GM12878 (cell line): ENCODE measurements around the gene FBXL15. TPM values are rescaled to one million over a fixed set of nuclear protein-coding genes. Genes with fewer than 3 reads are reported as not detected.

Source experiments
- ATAC-seq: fragments of 200-7000 bp; cut with Tn5 transposase; 3 replicates; pipeline ENCODE4 v1.9.1; 2020; ENCODE audit warnings: mild to moderate bottlenecking, moderate library complexity
- BruUV-seq: library from RNA; stranded (reverse); fragments of 400-500 nt; replicated peaks from 2 replicates; lab custom pipeline; 2021; lab: Mats Ljungman, UMichigan
- CTCF ChIA-PET: fragments of 300-600 bp; sonication (Branson Sonifier 250); formaldehyde crosslinking; extraction: SDS; loops from one replicate; lab custom pipeline; 2021; ENCODE audit warnings: inconsistent platforms; lab: Yijun Ruan, JAX
- POLR2A ChIA-PET: fragments of 350-600 bp; formaldehyde crosslinking; extraction: SDS; loops from one replicate; lab custom pipeline; 2021; ENCODE audit warnings: inconsistent platforms; lab: Charles Lee
- RAD21 ChIA-PET: fragments of 300-600 bp; sonication (Branson Sonifier 250); formaldehyde crosslinking; loops from one replicate; lab custom pipeline; 2023; ENCODE audit warnings: antibody characterized with exemption; ENCODE audit not compliant: unreplicated experiment; lab: Charles Lee
- SMC1A ChIA-PET: fragments of 300-600 bp; sonication (Branson Sonifier 250); formaldehyde crosslinking; loops from one replicate; lab custom pipeline; 2023; ENCODE audit not compliant: unreplicated experiment, uncharacterized antibody; lab: Charles Lee
- DNase-seq: peaks from one replicate; pipeline ENCODE4 v3.0.0-alpha.2; 2011; ENCODE audit warnings: low read depth, low spot score
- FAIRE-seq: peaks from 3 replicates; lab custom pipeline; 2011; peaks lifted over from hg19 to GRCh38; lab: Jason Lieb, UNC
- H2AFZ ChIP-seq: 2 replicates; pipeline ENCODE4 v1.6.0; 2011; ENCODE audit warnings: low read depth, low read length, control low read depth; ENCODE audit not compliant: control insufficient read depth
- H3K27ac ChIP-seq: 2 replicates; pipeline ENCODE4 v1.5.1; 2011; ENCODE audit warnings: control low read depth; ENCODE audit not compliant: control insufficient read depth, insufficient read depth
- H3K27me3 ChIP-seq, 2 experiments: replicated peaks in 1 of 2; 2 replicates each; pipeline versions ENCODE4 v1.6.0 to v1.6.1; 2011; ENCODE audit warnings: low read length in 1 of 2; ENCODE audit not compliant: control insufficient read depth in 2 of 2, insufficient read depth in 2 of 2
- H3K36me3 ChIP-seq, 2 experiments: 2 replicates each; pipeline ENCODE4 v1.5.1; 2011; ENCODE audit warnings: low read length in 1 of 2; ENCODE audit not compliant: control insufficient read depth in 2 of 2, insufficient read depth in 2 of 2
- H3K4me1 ChIP-seq: 2 replicates; pipeline ENCODE4 v1.6.1; 2011; ENCODE audit warnings: mild to moderate bottlenecking, low read length, moderate library complexity, mixed read lengths; ENCODE audit not compliant: control insufficient read depth, insufficient read depth
- H3K4me2 ChIP-seq: 2 replicates; pipeline ENCODE4 v1.6.0; 2011; ENCODE audit warnings: control low read depth; ENCODE audit not compliant: control insufficient read depth, insufficient read depth
- H3K4me3 ChIP-seq: fragments of 200-600 bp; sonication (generic); 2 replicates; pipeline ENCODE4 v1.5.1; 2016
- H3K79me2 ChIP-seq: 2 replicates; pipeline ENCODE4 v1.6.0; 2011; ENCODE audit warnings: low read length; ENCODE audit not compliant: control insufficient read depth, insufficient read depth
- H3K9ac ChIP-seq: 2 replicates; pipeline ENCODE4 v1.8.0; 2011; ENCODE audit warnings: low read length, control low read depth, mixed read lengths; ENCODE audit not compliant: control insufficient read depth, insufficient read depth
- H3K9me3 ChIP-seq: replicated peaks from 3 replicates; pipeline ENCODE4 v1.5.1; 2011; ENCODE audit warnings: mild to moderate bottlenecking, low read length; ENCODE audit not compliant: control insufficient read depth, insufficient read depth
- H4K20me1 ChIP-seq: 2 replicates; pipeline ENCODE4 v1.6.0; 2011; ENCODE audit not compliant: control insufficient read depth, insufficient read depth
- CBX5 ChIP-seq: sonication (generic); IDR thresholded peaks from 2 replicates; pipeline ENCODE4 v1.6.1; 2016; ENCODE audit warnings: low read depth, moderate library complexity, mild to moderate bottlenecking, inconsistent platforms
- CHD4 ChIP-seq: fragments of 200-600 bp; sonication (generic); IDR thresholded peaks from 2 replicates; pipeline ENCODE4 v1.6.1; 2016; ENCODE audit warnings: mild to moderate bottlenecking
- CTCF ChIP-seq, 3 experiments: IDR thresholded peaks in 2 of 3; conservative IDR thresholded peaks in 1 of 3; 2 replicates each; pipeline ENCODE4 v1.5.1; 2011; ENCODE audit warnings: low read depth in 3 of 3, low read length in 3 of 3, mild to moderate bottlenecking in 3 of 3, control low read depth in 2 of 3, moderate library complexity in 2 of 3, inconsistent platforms in 1 of 3, mixed read lengths in 1 of 3; ENCODE audit not compliant: control insufficient read depth in 2 of 3, insufficient read depth in 1 of 3; ENCODE audit errors: extremely low read depth in 1 of 3
- IRF4 ChIP-seq: IDR thresholded peaks from 2 replicates; pipeline ENCODE4 v1.6.1; 2011; ENCODE audit warnings: low read depth, low read length
- RAD21 ChIP-seq: IDR thresholded peaks from 2 replicates; pipeline ENCODE4 v1.6.1; 2011; ENCODE audit warnings: mild to moderate bottlenecking, low read depth, low read length, moderate library complexity; ENCODE audit not compliant: insufficient read depth
- RELA ChIP-seq: fragments of 450-650 bp; IDR thresholded peaks from 2 replicates; pipeline ENCODE4 v1.8.0; 2014; ENCODE audit warnings: borderline replicate concordance; ENCODE audit not compliant: partially characterized antibody
- SMC3 ChIP-seq: IDR thresholded peaks from 2 replicates; pipeline ENCODE4 v1.6.1; 2011; ENCODE audit warnings: low read length, improper control_type of control experiment, borderline replicate concordance
- WGBS: methylation state at CpG from one replicate; pipeline ENCODE4 v1.1.6; 2016; ENCODE audit warnings: low lambda C conversion rate; ENCODE audit not compliant: insufficient replicate concordance, insufficient coverage; ENCODE audit errors: missing lambda C conversion rate; 5-methylcytosine and 5-hydroxymethylcytosine counted together
- in situ Hi-C: fragments of 300-500 bp; cut with MboI; formaldehyde crosslinking; loops from 9 replicates; pipeline ENCODE4 v1.14.3; 2018; ENCODE audit warnings: mixed read lengths
- intact Hi-C: fragments of 100-400 bp; cut with micrococcal nuclease; formaldehyde crosslinking; loops from one replicate; pipeline ENCODE4 v1.14.2; 2022; ENCODE audit not compliant: unreplicated experiment
- polyA plus RNA-seq, 11 experiments: library from polyadenylated mRNA; depleted of rRNA in 4 of 11; unstranded in 6 of 11; stranded (reverse) in 5 of 11; fragments of >200 nt; fragmentation: Nextera tagmentation in 4 of 11; fragmentation: Illumina TruSeq in 1 of 11; extraction: Ambion mirVana in 4 of 11; extraction: Trizol in 1 of 11; gene quantifications; 1 replicate in 1 of 11; 2 replicates in 10 of 11; pipeline versions ENCODE4 v1.2.1 to v1.2.3, GENCODE V29; 2011 to 2016; ENCODE audit warnings: inconsistent platforms in 2 of 11, missing spikeins in 2 of 11, low read depth in 1 of 11
- total RNA-seq, 4 experiments: library from RNA; depleted of rRNA in 3 of 4; stranded (reverse); fragments of >200 nt in 3 of 4; fragmentation: Illumina TruSeq in 1 of 4; extraction: Trizol in 1 of 4; gene quantifications; 2 replicates each; pipeline versions ENCODE4 v1.2.1 to v1.2.3, GENCODE V29; 2013 to 2021

FBXL15 gene
- total and polyA plus RNA-seq, 10 of the 15 experiments (the other 5 are each of a cell fraction or from before 2014, with no cell fraction given), result 0.13 to 21.3 (median 7.9) TPM

- no peak for DNase-seq
- in situ Hi-C loops, result no loop called here
- no peaks in the 10 kb centered on the region; the same call in 1 of the 2 replicates for H4K20me1 ChIP-seq
- POLR2A ChIA-PET, result interaction anchor here (0.7 kb wide), 1 partner anchor 31 kb away, joined by 3 read pairs; no protein-coding TSS in a partner anchor
- BruUV-seq, result no TSS peak
- RAD21 ChIA-PET, result no interaction called here
- H3K4me2 ChIP-seq, result no peak overlapping the region
- FAIRE-seq, result no peak
- H3K36me3 ChIP-seq, result peaks cover 31 to 39% of the 10 kb centered on the region in 2 experiments
- 100% methylated on average over 2 of the region's 2 CpGs for WGBS
- no peak for ATAC-seq
- H3K4me3 ChIP-seq, result no peak overlapping the region
- intact Hi-C loops, result no loop called here
- no peaks in the 10 kb centered on the region for H3K27me3 ChIP-seq
- CTCF ChIA-PET, result interaction anchor here (1.0 to 3.7 kb wide), 6 partner anchors 17 to 213 kb away, joined by 3 to 13 read pairs (median 6); no protein-coding TSS in a partner anchor
- SMC1A ChIA-PET, result interaction anchor here (0.9 kb wide), 1 partner anchor 12 kb away, joined by 3 read pairs; no protein-coding TSS in a partner anchor
- H3K79me2 ChIP-seq, result no peaks in the 10 kb centered on the region
- no peaks in the 10 kb centered on the region for H3K4me1 ChIP-seq
- no peaks in the 10 kb centered on the region; the same call in 2 of the 3 replicates for H3K9me3 ChIP-seq
- TF ChIP-seq IRF4, result no peak
- no peak for TF ChIP-seq CHD4
- no peak overlapping the region for H2AFZ ChIP-seq
- no peak overlapping the region for H3K27ac ChIP-seq
- H3K9ac ChIP-seq, result no peak overlapping the region
Measured at GRCh38 chr10:102371295-102371694, 49.3 kb upstream of the FBXL15 start.

- ChIA-PET CTCF (interaction anchor here (0.6 to 2.8 kb wide), 4 partner anchors 12 to 127 kb away, joined by 3 to 17 read pairs (median 4); partner anchors contain the start of gene ACTR1A), RAD21 (interaction anchor here (0.9 to 1.1 kb wide), 2 partner anchors 104 to 144 kb away, joined by 3 read pairs; no protein-coding TSS in a partner anchor), SMC1A (no interaction called here), POLR2A (no interaction called here)
- DNase-seq, result no peak
- FAIRE-seq, result no peak
- H3K9ac ChIP-seq, result no peak overlapping the region
- H4K20me1 ChIP-seq, result no peaks in the 10 kb centered on the region; the same call in 1 of the 2 replicates
- WGBS, result 98% methylated on average over 7 of the region's 7 CpGs
- H3K79me2 ChIP-seq, result no peaks in the 10 kb centered on the region
- BruUV-seq, result no TSS peak
- H3K4me2 ChIP-seq, result no peak overlapping the region
- no peaks in the 10 kb centered on the region; the same call in 2 of the 3 replicates for H3K9me3 ChIP-seq
- no peak overlapping the region for H2AFZ ChIP-seq
- peak; percentile 25; the same call in 2 of the 3 replicates for ATAC-seq
- no peaks in the 10 kb centered on the region for H3K27me3 ChIP-seq
- peaks cover 23 to 24% of the 10 kb centered on the region in 2 experiments for H3K36me3 ChIP-seq
- no peak overlapping the region for H3K27ac ChIP-seq
- 0 out of 2 replicates have a peak, but pooled peaks have one; percentile 21 for TF ChIP-seq RAD21
- TF ChIP-seq CBX5, result no peak
- 0 out of 2 replicates have a peak, but pooled peaks have one; percentile 15 for TF ChIP-seq SMC3
- no peak for TF ChIP-seq RELA
- TF ChIP-seq CTCF (IDR thresholded peaks at IDR 0.05 in 2 of 3, conservative IDR thresholded peaks at IDR 0.05 in 1 of 3; ENCODE audit: control insufficient read depth in 2 of 3, extremely low read depth in 1 of 3, insufficient read depth in 1 of 3, low read depth in 3 of 3, low read length in 3 of 3), result peak in 2 of 3 experiments; percentile 5 to 9; a peak in 1 of 6 replicates
- intact Hi-C loops (no loop called here), in situ Hi-C loops (no loop called here)
- no peak overlapping the region for H3K4me3 ChIP-seq
- no peaks in the 10 kb centered on the region for H3K4me1 ChIP-seq
Measured at GRCh38 chr10:102375250-102375649, 45.4 kb upstream of the FBXL15 start.
